ENCODE measurements around the gene VPS37C. TPM values are rescaled to one million over a fixed set of nuclear protein-coding genes. Genes with fewer than 3 reads are reported as not detected.

The VPS37C gene
- total RNA-seq, 2 donors from 2014 or later, result 12.9 to 28.8 TPM

DNA sequence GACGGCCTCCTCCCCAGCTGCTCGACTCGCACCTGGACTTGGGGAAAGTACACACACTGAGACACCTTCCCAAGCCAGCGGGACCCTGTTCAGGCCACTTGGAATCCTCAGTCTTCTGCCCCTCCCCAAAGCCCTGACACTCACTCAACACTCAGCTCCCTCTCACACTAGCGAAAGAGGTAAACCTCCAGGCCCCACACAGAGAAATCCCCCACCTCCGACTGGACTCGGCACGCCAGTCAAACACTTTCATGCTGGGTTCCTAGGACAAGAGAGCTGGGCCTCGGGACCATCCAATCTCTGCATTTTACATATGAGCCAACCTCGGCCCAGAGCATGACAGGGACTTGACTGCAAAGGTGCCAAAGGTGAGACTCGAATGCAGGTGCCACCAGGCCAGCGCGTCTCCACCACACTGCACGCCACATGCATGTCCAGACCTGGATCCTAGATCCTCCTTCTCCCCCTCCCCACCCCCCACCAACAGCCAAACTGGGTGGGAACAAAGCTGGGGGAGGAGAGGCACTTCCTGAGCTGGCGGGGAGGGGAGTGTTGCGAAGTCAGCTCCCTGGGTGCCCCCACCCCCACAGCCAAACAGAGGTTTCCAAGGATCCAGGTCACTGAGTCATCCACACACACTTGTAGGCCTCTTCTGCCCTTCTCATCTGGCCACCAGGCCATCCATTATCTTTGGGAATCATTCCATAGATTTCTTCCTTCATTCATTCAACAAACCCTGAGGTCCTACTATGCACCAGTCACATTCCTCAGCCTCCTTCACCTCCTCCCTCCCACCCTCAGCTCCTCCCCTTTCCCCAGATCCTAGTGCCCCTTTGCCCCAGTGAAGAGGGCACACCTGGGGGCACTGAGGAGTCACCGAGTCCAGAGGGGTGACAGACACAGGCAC is 69.6 kb downstream of the VPS37C start:
- Histone ChIP-seq H3K4me1 (no peaks in the 10 kb centered on the region), H3K4me3 (no peak overlapping the region), H3K27me3 (no peaks in the 10 kb centered on the region), H3K9me3 (no peaks in the 10 kb centered on the region), H3K27ac (no peak overlapping the region), H3K36me3 (no peaks in the 10 kb centered on the region)
- no peak for DNase-seq (ENCODE audit: low spot score)
- TF ChIP-seq, protein P1, sequence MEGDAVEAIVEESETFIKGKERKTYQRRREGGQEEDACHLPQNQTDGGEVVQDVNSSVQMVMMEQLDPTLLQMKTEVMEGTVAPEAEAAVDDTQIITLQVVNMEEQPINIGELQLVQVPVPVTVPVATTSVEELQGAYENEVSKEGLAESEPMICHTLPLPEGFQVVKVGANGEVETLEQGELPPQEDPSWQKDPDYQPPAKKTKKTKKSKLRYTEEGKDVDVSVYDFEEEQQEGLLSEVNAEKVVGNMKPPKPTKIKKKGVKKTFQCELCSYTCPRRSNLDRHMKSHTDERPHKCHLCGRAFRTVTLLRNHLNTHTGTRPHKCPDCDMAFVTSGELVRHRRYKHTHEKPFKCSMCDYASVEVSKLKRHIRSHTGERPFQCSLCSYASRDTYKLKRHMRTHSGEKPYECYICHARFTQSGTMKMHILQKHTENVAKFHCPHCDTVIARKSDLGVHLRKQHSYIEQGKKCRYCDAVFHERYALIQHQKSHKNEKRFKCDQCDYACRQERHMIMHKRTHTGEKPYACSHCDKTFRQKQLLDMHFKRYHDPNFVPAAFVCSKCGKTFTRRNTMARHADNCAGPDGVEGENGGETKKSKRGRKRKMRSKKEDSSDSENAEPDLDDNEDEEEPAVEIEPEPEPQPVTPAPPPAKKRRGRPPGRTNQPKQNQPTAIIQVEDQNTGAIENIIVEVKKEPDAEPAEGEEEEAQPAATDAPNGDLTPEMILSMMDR (IDR thresholded peaks at IDR 0.05), result no peak

DNA sequence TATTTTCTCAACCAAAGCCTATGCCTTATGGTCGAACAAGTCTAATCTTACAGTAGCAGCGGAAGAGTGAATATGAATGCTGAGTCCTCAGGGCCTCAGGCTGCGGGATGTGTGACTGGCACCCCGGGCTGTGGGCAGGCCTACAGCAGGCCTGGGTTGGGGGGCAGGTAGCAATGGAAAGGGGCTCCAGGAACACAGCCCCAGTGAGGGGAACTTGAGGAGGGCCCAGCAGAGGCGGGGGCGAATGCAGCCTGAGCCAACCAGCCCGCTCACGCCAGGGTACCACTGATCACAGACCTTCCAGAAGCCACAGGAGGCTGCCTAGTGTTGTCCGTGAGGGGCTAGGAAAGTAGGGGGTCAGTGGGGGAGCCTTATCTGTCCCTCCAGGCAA is 70.2 kb downstream of the VPS37C start:
- TF ChIP-seq, protein P1 (IDR thresholded peaks at IDR 0.05), result no peak
- Histone ChIP-seq H3K27me3 (no peaks in the 10 kb centered on the region), H3K4me1 (no peaks in the 10 kb centered on the region), H3K27ac (no peak overlapping the region), H3K9me3 (no peaks in the 10 kb centered on the region), H3K4me3 (no peak overlapping the region), H3K36me3 (no peaks in the 10 kb centered on the region)
- DNase-seq (ENCODE audit: low spot score), result no peak

DNA sequence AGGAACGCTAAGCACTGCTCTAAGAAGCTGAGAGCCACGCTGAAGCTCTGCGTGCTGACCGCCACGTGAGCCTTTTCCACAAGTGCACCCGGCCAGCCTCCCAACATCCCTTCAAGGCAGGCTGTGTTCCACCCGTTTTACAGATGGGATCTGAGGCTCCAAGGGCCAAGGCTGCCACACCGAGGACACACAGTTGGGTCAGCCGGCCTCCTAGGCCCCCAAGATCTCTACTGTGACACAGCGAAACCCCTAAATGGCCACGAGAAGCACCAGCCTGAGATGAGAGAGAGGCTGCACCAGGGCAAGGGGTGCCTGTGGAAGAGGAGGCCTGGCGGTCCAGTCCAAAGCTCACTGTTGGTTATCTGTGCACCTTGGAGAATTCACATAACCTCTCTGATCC is 70.7 kb downstream of the VPS37C start:
- TF ChIP-seq, protein P1 (IDR thresholded peaks at IDR 0.05), result no peak
- Histone ChIP-seq H3K27me3 (no peaks in the 10 kb centered on the region), H3K9me3 (no peaks in the 10 kb centered on the region), H3K4me3 (no peak overlapping the region), H3K36me3 (no peaks in the 10 kb centered on the region), H3K27ac (no peak overlapping the region), H3K4me1 (no peaks in the 10 kb centered on the region)
- no peak for DNase-seq (ENCODE audit: low spot score)

DNA sequence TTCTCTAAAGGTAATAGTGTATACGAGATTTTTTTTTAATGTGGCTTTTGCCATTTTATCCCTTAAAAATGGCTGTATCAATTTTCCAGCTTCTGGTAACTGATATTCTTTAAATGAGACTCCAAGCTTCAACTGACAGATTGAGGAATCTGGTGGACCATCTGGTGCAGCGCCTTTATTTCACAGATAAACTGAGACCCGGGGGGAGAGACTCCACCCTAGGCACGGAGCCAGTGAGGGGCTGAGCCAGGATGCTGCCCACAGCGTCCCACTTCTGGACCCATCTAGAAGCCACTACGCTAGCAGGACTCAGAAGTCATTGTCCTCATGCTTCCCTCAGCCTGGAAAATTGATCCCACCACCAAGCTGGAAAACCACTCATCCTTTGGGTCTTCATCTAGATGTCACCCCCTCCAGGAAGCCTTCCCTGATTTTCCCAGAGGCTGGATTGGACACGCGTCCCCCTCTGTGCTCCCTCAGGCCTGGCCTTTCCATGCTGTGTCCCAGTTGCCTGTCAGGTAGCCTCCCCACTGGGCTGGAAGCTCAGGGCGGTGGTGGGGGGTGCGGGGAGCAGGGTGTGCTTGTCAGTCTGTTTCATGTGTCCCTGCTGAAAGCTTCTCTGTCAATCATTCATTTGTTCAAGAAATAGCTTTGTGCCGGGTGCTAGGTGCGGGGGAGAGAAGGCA is 71.3 kb downstream of the VPS37C start:
- H3K36me3 ChIP-seq, result no peaks in the 10 kb centered on the region
- no peak overlapping the region for H3K4me3 ChIP-seq
- H3K27me3 ChIP-seq, result no peaks in the 10 kb centered on the region
- H3K4me1 ChIP-seq, result no peaks in the 10 kb centered on the region
- H3K27ac ChIP-seq, result no peak overlapping the region
- DNase-seq (ENCODE audit: low spot score), result no peak
- H3K9me3 ChIP-seq, result no peaks in the 10 kb centered on the region
- TF ChIP-seq, protein P1 (IDR thresholded peaks at IDR 0.05), result no peak

DNA sequence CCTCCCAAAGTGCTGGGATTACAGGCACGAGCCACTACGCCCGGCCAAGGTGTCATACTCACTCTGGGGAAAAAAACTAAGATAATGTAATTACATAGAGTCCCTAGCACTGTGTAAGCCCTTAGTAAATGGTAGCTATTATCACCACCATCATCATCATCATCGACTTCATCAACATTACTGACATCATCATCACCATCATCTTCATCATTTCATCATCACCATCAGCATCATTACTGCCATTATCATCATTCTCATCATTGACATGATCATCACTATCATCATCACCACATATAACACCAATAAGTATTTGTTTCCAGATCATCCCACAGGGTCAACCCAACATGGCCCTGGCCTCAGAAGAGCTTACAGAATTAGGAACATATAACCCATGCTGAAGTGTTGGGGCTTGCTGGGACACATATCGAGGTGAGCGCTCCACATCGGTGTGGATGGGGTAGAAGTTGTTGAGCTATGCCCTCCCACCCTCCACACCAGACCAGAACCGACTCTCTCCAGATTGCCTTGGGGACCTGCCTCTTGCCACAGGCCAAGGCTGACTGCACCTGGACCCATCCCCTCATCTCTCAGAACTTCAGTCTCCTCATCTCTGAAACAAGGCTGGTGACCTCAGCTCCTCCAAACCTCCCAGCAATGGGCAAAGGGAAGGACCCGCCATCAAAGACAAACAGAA is 73.7 kb downstream of the VPS37C start:
- TF ChIP-seq, protein P1 (IDR thresholded peaks at IDR 0.05), result no peak
- no peaks in the 10 kb centered on the region for H3K9me3 ChIP-seq
- no peaks in the 10 kb centered on the region for H3K36me3 ChIP-seq
- no peaks in the 10 kb centered on the region for H3K27me3 ChIP-seq
- H3K4me1 ChIP-seq, result no peaks in the 10 kb centered on the region
- no peak overlapping the region for H3K4me3 ChIP-seq
- no peak for DNase-seq (ENCODE audit: low spot score)
- H3K27ac ChIP-seq, result no peak overlapping the region

Measured in right atrium auricular region (tissue), 2 donors.